Ishikawa (cell line): ENCODE measurements around the gene FBXO40.

Source experiments
- CEBPB ChIP-seq: IDR thresholded peaks from 2 replicates; pipeline ENCODE4 v1.6.1; 2012
- CREB1 ChIP-seq: IDR thresholded peaks from 2 replicates; pipeline ENCODE4 v1.6.1; 2012; ENCODE audit warnings: low read depth
- EGR1 ChIP-seq: IDR thresholded peaks from 2 replicates; pipeline ENCODE4 v1.6.1; 2012
- EP300 ChIP-seq: IDR thresholded peaks from 2 replicates; pipeline ENCODE4 v1.6.1; 2012; ENCODE audit warnings: borderline replicate concordance
- FOXM1 ChIP-seq: IDR thresholded peaks from 2 replicates; pipeline ENCODE4 v1.6.1; 2012; ENCODE audit warnings: low read depth, borderline replicate concordance
- NFIC ChIP-seq: IDR thresholded peaks from 2 replicates; pipeline ENCODE4 v1.6.1; 2012
- RAD21 ChIP-seq: IDR thresholded peaks from 2 replicates; pipeline ENCODE4 v1.6.1; 2012; ENCODE audit warnings: low read depth
- TAF1 ChIP-seq: IDR thresholded peaks from 2 replicates; pipeline ENCODE4 v1.6.1; 2012; ENCODE audit warnings: low read depth, mild to moderate bottlenecking
- TCF12 ChIP-seq: IDR thresholded peaks from 2 replicates; pipeline ENCODE4 v1.6.1; 2012; ENCODE audit warnings: low read depth
- TEAD4 ChIP-seq: IDR thresholded peaks from 2 replicates; pipeline ENCODE4 v1.6.1; 2012
- USF1 ChIP-seq: IDR thresholded peaks from 2 replicates; pipeline ENCODE4 v1.6.1; 2012
- YY1 ChIP-seq: IDR thresholded peaks from 2 replicates; pipeline ENCODE4 v1.6.1; 2012; ENCODE audit warnings: low read depth
- ZBTB7A ChIP-seq: IDR thresholded peaks from 2 replicates; pipeline ENCODE4 v1.6.1; 2012; ENCODE audit warnings: low read depth
- TF ChIP-seq, protein P1 (sequence below): IDR thresholded peaks from 2 replicates; pipeline ENCODE4 v1.6.1; 2012
- TF ChIP-seq, protein P2 (sequence below): IDR thresholded peaks from 2 replicates; pipeline ENCODE4 v1.6.1; 2012; ENCODE audit warnings: low read depth, mild to moderate bottlenecking

The FBXO40 gene

GRCh38 chr3:121645054-121645453 lies 51.9 kb downstream of the FBXO40 start:
- TF ChIP-seq TCF12 (no peak), EGR1 (no peak), CEBPB (no peak)

- TF ChIP-seq ZBTB7A (no peak), CEBPB (no peak), RAD21 (no peak), NFIC (no peak), EGR1 (no peak), TAF1 (no peak), FOXM1 (no peak), USF1 (no peak), YY1 (no peak), CREB1 (no peak), TCF12 (no peak), TEAD4 (no peak), EP300 (no peak)
- TF ChIP-seq, protein P1, sequence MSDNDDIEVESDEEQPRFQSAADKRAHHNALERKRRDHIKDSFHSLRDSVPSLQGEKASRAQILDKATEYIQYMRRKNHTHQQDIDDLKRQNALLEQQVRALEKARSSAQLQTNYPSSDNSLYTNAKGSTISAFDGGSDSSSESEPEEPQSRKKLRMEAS = no peak
- TF ChIP-seq, protein P2, sequence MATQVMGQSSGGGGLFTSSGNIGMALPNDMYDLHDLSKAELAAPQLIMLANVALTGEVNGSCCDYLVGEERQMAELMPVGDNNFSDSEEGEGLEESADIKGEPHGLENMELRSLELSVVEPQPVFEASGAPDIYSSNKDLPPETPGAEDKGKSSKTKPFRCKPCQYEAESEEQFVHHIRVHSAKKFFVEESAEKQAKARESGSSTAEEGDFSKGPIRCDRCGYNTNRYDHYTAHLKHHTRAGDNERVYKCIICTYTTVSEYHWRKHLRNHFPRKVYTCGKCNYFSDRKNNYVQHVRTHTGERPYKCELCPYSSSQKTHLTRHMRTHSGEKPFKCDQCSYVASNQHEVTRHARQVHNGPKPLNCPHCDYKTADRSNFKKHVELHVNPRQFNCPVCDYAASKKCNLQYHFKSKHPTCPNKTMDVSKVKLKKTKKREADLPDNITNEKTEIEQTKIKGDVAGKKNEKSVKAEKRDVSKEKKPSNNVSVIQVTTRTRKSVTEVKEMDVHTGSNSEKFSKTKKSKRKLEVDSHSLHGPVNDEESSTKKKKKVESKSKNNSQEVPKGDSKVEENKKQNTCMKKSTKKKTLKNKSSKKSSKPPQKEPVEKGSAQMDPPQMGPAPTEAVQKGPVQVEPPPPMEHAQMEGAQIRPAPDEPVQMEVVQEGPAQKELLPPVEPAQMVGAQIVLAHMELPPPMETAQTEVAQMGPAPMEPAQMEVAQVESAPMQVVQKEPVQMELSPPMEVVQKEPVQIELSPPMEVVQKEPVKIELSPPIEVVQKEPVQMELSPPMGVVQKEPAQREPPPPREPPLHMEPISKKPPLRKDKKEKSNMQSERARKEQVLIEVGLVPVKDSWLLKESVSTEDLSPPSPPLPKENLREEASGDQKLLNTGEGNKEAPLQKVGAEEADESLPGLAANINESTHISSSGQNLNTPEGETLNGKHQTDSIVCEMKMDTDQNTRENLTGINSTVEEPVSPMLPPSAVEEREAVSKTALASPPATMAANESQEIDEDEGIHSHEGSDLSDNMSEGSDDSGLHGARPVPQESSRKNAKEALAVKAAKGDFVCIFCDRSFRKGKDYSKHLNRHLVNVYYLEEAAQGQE = no peak
Observed at GRCh38 chr3:121648219-121648958, 55.2 kb downstream of the FBXO40 start.

GRCh38 chr3:121649645-121650044 lies 56.5 kb downstream of the FBXO40 start:
- TF ChIP-seq FOXM1 = no peak
- TF ChIP-seq TEAD4 = no peak
- TF ChIP-seq CREB1 = no peak
- TF ChIP-seq, protein P1 = no peak
- TF ChIP-seq CEBPB = no peak
- TF ChIP-seq NFIC = no peak
- TF ChIP-seq TCF12 = no peak
- TF ChIP-seq EP300 = no peak
- no peak for TF ChIP-seq USF1
- no peak for TF ChIP-seq RAD21
- TF ChIP-seq, protein P2 = no peak
- no peak for TF ChIP-seq ZBTB7A

GRCh38 chr3:121651684-121652083 lies 58.5 kb downstream of the FBXO40 start:
- TF ChIP-seq FOXM1 = no peak
- 0 out of 2 replicates have a peak, but pooled peaks have one; percentile 36 for TF ChIP-seq NFIC

DNA sequence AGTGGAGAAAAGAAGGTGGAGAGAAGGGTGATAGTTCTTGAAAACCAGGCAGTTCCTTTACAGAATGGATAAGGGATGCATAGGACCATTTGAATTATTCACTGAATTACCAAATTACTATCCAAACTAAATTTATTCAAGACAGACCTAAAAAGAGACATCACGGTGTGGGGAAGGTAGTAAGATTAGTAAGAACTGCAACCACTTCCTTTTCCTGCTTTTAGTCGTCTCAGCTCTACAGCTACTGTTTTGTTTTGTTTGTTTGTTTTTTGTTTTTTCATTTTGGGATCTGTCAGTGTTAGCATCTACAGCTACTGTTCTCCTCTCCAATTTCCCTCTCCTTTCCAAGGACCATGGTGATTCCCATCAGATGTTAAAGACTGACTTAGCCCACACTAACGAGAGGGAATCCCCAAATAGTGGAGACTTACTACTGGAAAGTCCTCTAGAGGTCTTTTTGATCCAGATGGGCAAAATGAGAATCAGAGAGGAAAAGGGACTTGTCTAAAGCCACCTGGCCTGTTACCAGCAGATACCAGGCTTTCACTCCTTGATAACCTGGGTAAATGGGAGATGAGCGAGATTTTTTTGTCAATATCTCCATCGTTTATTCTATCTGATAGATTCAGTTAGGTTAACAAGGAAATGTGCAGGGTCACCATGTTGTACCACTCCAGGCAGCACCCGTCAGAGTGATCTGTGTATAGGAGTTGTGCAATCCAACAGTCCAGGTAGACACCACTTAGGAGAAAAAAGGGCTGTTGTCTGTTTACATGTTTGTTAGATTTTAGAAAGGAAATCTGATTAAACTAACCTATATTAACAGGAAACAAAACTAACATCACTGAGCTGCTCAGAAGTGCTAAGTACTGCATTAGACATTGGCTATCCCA lies 61.6 kb downstream of the FBXO40 start:
- TF ChIP-seq TEAD4 (no peak), YY1 (no peak), RAD21 (no peak), ZBTB7A (no peak), EGR1 (no peak), EP300 (no peak)
- TF ChIP-seq, protein P1 = no peak
- TF ChIP-seq, protein P2 = no peak
